ENCODE data around the gene DIAPH3. TPM values are rescaled to one million over a fixed set of nuclear protein-coding genes. Genes with fewer than 3 reads are reported as not detected.

Gene DIAPH3
- total and polyA plus RNA-seq, 2 of the 4 experiments (the other 2 are of a cell fraction) = 8.9 to 9.3 TPM

DNA sequence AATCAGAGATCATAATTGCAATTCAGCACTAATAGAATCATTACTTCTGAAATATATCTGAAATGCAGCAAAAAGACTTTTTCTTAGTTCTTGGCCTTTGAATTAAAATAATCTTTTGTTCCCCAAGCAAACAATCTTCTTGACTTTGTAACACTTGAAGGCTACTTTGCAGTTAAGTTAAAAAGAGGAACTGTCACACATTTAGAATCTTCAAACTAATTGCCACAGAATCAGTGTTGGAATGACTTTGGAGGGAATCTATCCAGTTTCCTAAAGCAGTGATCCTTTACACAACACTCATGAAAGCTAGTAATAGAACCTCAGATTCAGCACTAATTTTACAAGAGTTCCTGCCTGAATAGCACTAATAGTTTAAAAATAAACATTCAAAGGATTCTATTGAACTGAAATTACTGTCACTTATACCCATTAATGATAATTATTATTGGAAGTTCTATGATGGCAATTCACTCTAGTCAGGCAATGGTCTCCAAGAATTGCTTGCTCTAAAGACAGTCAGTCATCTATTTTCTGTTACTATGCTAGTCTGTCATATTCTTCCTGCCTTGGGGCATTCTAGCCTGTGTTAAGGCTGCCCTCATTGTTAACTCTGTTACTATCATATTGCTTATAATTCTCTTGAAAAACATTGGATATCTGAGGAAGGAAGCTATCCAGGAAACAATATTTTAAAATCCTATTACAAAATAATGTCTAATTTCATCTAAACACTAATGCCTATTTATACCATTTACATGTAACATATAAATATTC, 362.4 kb downstream of the DIAPH3 start:
- H3K18ac ChIP-seq (ENCODE audit: low read depth, low read length) = no peak overlapping the region

More for the DNA sequence above, 362.4 kb downstream of the DIAPH3 start:
- in situ Hi-C loops (cut with MboI; ENCODE audit: low sequenced_read_pairs) = no loop called here
- Histone ChIP-seq H3K4me2 (ENCODE audit: low read depth, low read length) (no peak overlapping the region), H4K91ac (ENCODE audit: insufficient read depth, low read depth, low read length) (no peak overlapping the region), H4K8ac (ENCODE audit: low read depth in 2 of 2, low read length in 2 of 2) (no peak overlapping the region), H2AFZ (replicated peaks; ENCODE audit: low read length, poor library complexity) (no peak overlapping the region), H2AK9ac (replicated peaks; ENCODE audit: low read depth, low read length, poor library complexity) (no peak overlapping the region), H3K27ac (ENCODE audit: insufficient read depth, low read length) (no peak overlapping the region), H3K9me1 (ENCODE audit: insufficient read depth, low read length) (no peaks in the 10 kb centered on the region), H2BK120ac (ENCODE audit: low read depth, low read length) (no peak overlapping the region), H4K20me1 (ENCODE audit: insufficient read depth, low read length) (no peaks in the 10 kb centered on the region), H3K14ac (replicated peaks; ENCODE audit: low read depth, low read length) (no peak overlapping the region), H3K4me1 (ENCODE audit: control insufficient read depth, insufficient read depth, low read length) (no peaks in the 10 kb centered on the region), H3K56ac (ENCODE audit: extremely low read depth, insufficient read depth, low read length) (no peak overlapping the region), H3K4ac (ENCODE audit: low read depth, low read length) (no peak overlapping the region), H2BK5ac (ENCODE audit: low read depth, low read length, poor library complexity, severe bottlenecking) (no peak overlapping the region), H3K36me3 (ENCODE audit: control insufficient read depth, insufficient read depth, low read length) (no peaks in the 10 kb centered on the region), H4K5ac (ENCODE audit: low read depth, low read length) (no peak overlapping the region), H3K4me3 (ENCODE audit: insufficient read depth, low read depth, low read length) (no peak overlapping the region), H3K9ac (ENCODE audit: low read depth, low read length) (no peak overlapping the region), H3K23ac (ENCODE audit: low read depth, low read length) (no peak overlapping the region), H3K79me1 (ENCODE audit: low read depth in 1 of 2, low read length in 2 of 2) (no peaks in the 10 kb centered on the region; a peak in 2 of 4 replicates), H2BK20ac (ENCODE audit: low read depth, low read length) (no peak overlapping the region), H2BK15ac (ENCODE audit: low read depth, low read length) (no peak overlapping the region), H3K27me3 (ENCODE audit: control insufficient read depth, insufficient read depth, low read length) (no peaks in the 10 kb centered on the region), H3K9me3 (ENCODE audit: control insufficient read depth, insufficient read depth, low read length) (no peaks in the 10 kb centered on the region), H2AK5ac (ENCODE audit: low read depth, low read length) (no peak overlapping the region)
- TF ChIP-seq POLR2A (IDR thresholded peaks at IDR 0.05; ENCODE audit: low read depth, low read length) (no peak), SMC3 (IDR thresholded peaks at IDR 0.05; ENCODE audit: low read depth, low read length) (no peak), BHLHE40 (IDR thresholded peaks at IDR 0.05; ENCODE audit: low read depth, low read length) (no peak), RCOR1 (IDR thresholded peaks at IDR 0.05; ENCODE audit: insufficient replicate concordance, low read length) (no peak), CHD1 (IDR thresholded peaks at IDR 0.05; ENCODE audit: low read depth, low read length) (no peak), MAFK (IDR thresholded peaks at IDR 0.05; ENCODE audit: low read depth, low read length) (no peak), RAD21 (IDR thresholded peaks at IDR 0.05; ENCODE audit: low read length) (no peak), RFX5 (IDR thresholded peaks at IDR 0.05; ENCODE audit: low read depth, low read length) (no peak), CEBPB (IDR thresholded peaks at IDR 0.05; ENCODE audit: low read depth, low read length) (no peak), MAZ (IDR thresholded peaks at IDR 0.05; ENCODE audit: borderline replicate concordance, low read depth, low read length) (no peak), FOS (IDR thresholded peaks at IDR 0.05; ENCODE audit: low read depth, low read length) (no peak)
- TF ChIP-seq, protein P1, sequence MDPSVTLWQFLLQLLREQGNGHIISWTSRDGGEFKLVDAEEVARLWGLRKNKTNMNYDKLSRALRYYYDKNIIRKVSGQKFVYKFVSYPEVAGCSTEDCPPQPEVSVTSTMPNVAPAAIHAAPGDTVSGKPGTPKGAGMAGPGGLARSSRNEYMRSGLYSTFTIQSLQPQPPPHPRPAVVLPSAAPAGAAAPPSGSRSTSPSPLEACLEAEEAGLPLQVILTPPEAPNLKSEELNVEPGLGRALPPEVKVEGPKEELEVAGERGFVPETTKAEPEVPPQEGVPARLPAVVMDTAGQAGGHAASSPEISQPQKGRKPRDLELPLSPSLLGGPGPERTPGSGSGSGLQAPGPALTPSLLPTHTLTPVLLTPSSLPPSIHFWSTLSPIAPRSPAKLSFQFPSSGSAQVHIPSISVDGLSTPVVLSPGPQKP (IDR thresholded peaks at IDR 0.05; ENCODE audit: borderline replicate concordance, low read depth, low read length) = no peak
- TF ChIP-seq, protein P2, sequence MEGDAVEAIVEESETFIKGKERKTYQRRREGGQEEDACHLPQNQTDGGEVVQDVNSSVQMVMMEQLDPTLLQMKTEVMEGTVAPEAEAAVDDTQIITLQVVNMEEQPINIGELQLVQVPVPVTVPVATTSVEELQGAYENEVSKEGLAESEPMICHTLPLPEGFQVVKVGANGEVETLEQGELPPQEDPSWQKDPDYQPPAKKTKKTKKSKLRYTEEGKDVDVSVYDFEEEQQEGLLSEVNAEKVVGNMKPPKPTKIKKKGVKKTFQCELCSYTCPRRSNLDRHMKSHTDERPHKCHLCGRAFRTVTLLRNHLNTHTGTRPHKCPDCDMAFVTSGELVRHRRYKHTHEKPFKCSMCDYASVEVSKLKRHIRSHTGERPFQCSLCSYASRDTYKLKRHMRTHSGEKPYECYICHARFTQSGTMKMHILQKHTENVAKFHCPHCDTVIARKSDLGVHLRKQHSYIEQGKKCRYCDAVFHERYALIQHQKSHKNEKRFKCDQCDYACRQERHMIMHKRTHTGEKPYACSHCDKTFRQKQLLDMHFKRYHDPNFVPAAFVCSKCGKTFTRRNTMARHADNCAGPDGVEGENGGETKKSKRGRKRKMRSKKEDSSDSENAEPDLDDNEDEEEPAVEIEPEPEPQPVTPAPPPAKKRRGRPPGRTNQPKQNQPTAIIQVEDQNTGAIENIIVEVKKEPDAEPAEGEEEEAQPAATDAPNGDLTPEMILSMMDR (conservative IDR thresholded peaks at IDR 0.05; ENCODE audit: low read depth, low read length) = no peak
- TF ChIP-seq, protein P3, sequence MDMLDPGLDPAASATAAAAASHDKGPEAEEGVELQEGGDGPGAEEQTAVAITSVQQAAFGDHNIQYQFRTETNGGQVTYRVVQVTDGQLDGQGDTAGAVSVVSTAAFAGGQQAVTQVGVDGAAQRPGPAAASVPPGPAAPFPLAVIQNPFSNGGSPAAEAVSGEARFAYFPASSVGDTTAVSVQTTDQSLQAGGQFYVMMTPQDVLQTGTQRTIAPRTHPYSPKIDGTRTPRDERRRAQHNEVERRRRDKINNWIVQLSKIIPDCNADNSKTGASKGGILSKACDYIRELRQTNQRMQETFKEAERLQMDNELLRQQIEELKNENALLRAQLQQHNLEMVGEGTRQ (IDR thresholded peaks at IDR 0.05; ENCODE audit: low read depth, low read length) = no peak
- ATAC-seq (ENCODE audit: low read depth) (no peak), DNase-seq (no peak)
- dilution Hi-C loops (cut with HindIII; ENCODE audit: low sequenced_read_pairs, unreplicated experiment) = no loop called here
- BruUV-seq (replicated peaks) = no TSS peak
- POLR2A ChIA-PET (ENCODE audit: unreplicated experiment) = no interaction called here
- CTCF ChIA-PET = no interaction called here
- intact Hi-C loops (cut with micrococcal nuclease) = no loop called here
